HG03045 (cell line): Measurements from ENCODE around the gene KCNJ12.
"Not testable (repeated sequence)": the region's sequence is repeated elsewhere in the genome, so short reads cannot be mapped to it uniquely, and the experiment has no call there.

Source experiments
- ATAC-seq: cut with Tn5 transposase; IDR thresholded peaks from one replicate; pipeline ENCODE4 v1.9.1; 2021; ENCODE audit warnings: mild to moderate bottlenecking, moderate library complexity; ENCODE audit not compliant: unreplicated experiment

Gene KCNJ12

GRCh38 chr17:21436883-21437836 is 61.0 kb downstream of the KCNJ12 start:
- ATAC-seq = not testable (repeated sequence)

- ATAC-seq = not testable (repeated sequence)
Measured at GRCh38 chr17:21438316-21439014, 62.3 kb downstream of the KCNJ12 start.

GRCh38 chr17:21439015-21439336 is 62.8 kb downstream of the KCNJ12 start:
- not testable (repeated sequence) for ATAC-seq

- no peak for ATAC-seq
Measured at GRCh38 chr17:21445091-21445650, 69.0 kb downstream of the KCNJ12 start.

GRCh38 chr17:21447552-21447951 is 71.4 kb downstream of the KCNJ12 start:
- ATAC-seq = not testable (repeated sequence)

- not testable (repeated sequence) for ATAC-seq
Measured at GRCh38 chr17:21449891-21450290, 73.7 kb downstream of the KCNJ12 start.

- ATAC-seq = no peak
Measured at GRCh38 chr17:21451975-21452374, 75.8 kb downstream of the KCNJ12 start.

GRCh38 chr17:21452377-21453143 is 76.4 kb downstream of the KCNJ12 start:
- no peak for ATAC-seq

- ATAC-seq = no peak
Measured at GRCh38 chr17:21453144-21453898, 77.2 kb downstream of the KCNJ12 start.

GRCh38 chr17:21454006-21454405 is 77.8 kb downstream of the KCNJ12 start:
- ATAC-seq = not testable (repeated sequence)

- no peak for ATAC-seq
Measured at GRCh38 chr17:21454441-21454840, 78.3 kb downstream of the KCNJ12 start.

- ATAC-seq = no peak
Measured at GRCh38 chr17:21455761-21456160, 79.6 kb downstream of the KCNJ12 start.

- not testable (repeated sequence) for ATAC-seq
Measured at GRCh38 chr17:21456449-21456848, 80.3 kb downstream of the KCNJ12 start.

GRCh38 chr17:21457051-21458026 is 81.2 kb downstream of the KCNJ12 start:
- no peak for ATAC-seq

GRCh38 chr17:21458054-21458453 is 81.9 kb downstream of the KCNJ12 start:
- ATAC-seq = no peak

- ATAC-seq = no peak
Measured at GRCh38 chr17:21459536-21459935, 83.4 kb downstream of the KCNJ12 start.

GRCh38 chr17:21460358-21460757 is 84.2 kb downstream of the KCNJ12 start:
- ATAC-seq = no peak

- no peak for ATAC-seq
Measured at GRCh38 chr17:21462237-21462636, 86.1 kb downstream of the KCNJ12 start.

- ATAC-seq = no peak
Measured at GRCh38 chr17:21463204-21463661, 87.1 kb downstream of the KCNJ12 start.
